HepG2 (cell line): ENCODE data around the gene PCGF3. TPM values are rescaled to one million over a fixed set of nuclear protein-coding genes. Genes with fewer than 3 reads are reported as not detected.

Experiments used
- DPF2 ChIP-seq: sonication (generic); formaldehyde crosslinking; IDR thresholded peaks from 2 replicates; pipeline ENCODE4 v1.4.0; 2020; ENCODE audit warnings: mild to moderate bottlenecking, low read depth, missing genetic modification reagents, borderline replicate concordance
- FOXJ3 ChIP-seq: sonication (generic); formaldehyde crosslinking; IDR thresholded peaks from 2 replicates; pipeline ENCODE4 v1.4.0; 2020; ENCODE audit warnings: missing genetic modification reagents, mild to moderate bottlenecking, borderline replicate concordance
- FOXP1 ChIP-seq, 2 experiments: fragments of 450-650 bp in 1 of 2; IDR thresholded peaks; 2 replicates each; pipeline ENCODE4 v1.6.1; 2017 to 2018; ENCODE audit warnings: antibody characterized with exemption in 1 of 2
- GFI1 ChIP-seq: sonication (generic); formaldehyde crosslinking; IDR thresholded peaks from 2 replicates; pipeline ENCODE4 v1.5.0; 2020; ENCODE audit warnings: missing genetic modification reagents, mild to moderate bottlenecking, borderline replicate concordance
- HMGA1 ChIP-seq: sonication (generic); formaldehyde crosslinking; conservative IDR thresholded peaks from 2 replicates; pipeline ENCODE4 v1.4.0; 2020; ENCODE audit warnings: missing genetic modification reagents
- HNRNPH1 ChIP-seq: fragments of 200-400 bp; formaldehyde crosslinking; optimal IDR thresholded peaks from 2 replicates; pipeline ENCODE3; 2017; ENCODE audit warnings: mild to moderate bottlenecking, low read depth, low read length
- KDM5A ChIP-seq: fragments of 200-600 bp; sonication (generic); IDR thresholded peaks from 2 replicates; pipeline ENCODE4 v1.7.0; 2018; ENCODE audit warnings: antibody characterized with exemption, mild to moderate bottlenecking, low read length, borderline replicate concordance
- MBD4 ChIP-seq: IDR thresholded peaks from 2 replicates; pipeline ENCODE4 v1.6.1; 2012; ENCODE audit warnings: low read length, inconsistent platforms, borderline replicate concordance
- MIER3 ChIP-seq: IDR thresholded peaks from 2 replicates; pipeline ENCODE4 v1.6.1; 2016; ENCODE audit warnings: missing compliant biosample characterization, borderline replicate concordance
- NCOR1 ChIP-seq: fragments of 200-600 bp; sonication (generic); IDR thresholded peaks from 2 replicates; pipeline ENCODE4 v1.7.0; 2017; ENCODE audit warnings: antibody characterized with exemption, low read length, borderline replicate concordance
- NFE2L2 ChIP-seq: fragments of 150-350 bp; IDR thresholded peaks from 2 replicates; pipeline ENCODE4 v1.6.1; 2014; ENCODE audit warnings: low read length
- NFIB ChIP-seq: sonication (generic); formaldehyde crosslinking; IDR thresholded peaks from 2 replicates; pipeline ENCODE4 v1.9.0; 2021; ENCODE audit warnings: missing genetic modification reagents, mild to moderate bottlenecking, borderline replicate concordance
- PBX2 ChIP-seq: IDR thresholded peaks from 2 replicates; pipeline ENCODE4 v1.6.1; 2016; ENCODE audit warnings: control low read depth
- PHF20 ChIP-seq: sonication (generic); formaldehyde crosslinking; IDR thresholded peaks from 2 replicates; pipeline ENCODE4 v1.5.0; 2020; ENCODE audit warnings: mild to moderate bottlenecking, missing genetic modification reagents
- SMAD3 ChIP-seq: sonication (generic); formaldehyde crosslinking; IDR thresholded peaks from 2 replicates; pipeline ENCODE4 v1.4.0; 2020; ENCODE audit warnings: missing genetic modification reagents
- SMARCE1 ChIP-seq: fragments of 450-650 bp; IDR thresholded peaks from 2 replicates; pipeline ENCODE4 v1.6.1; 2017; ENCODE audit warnings: borderline replicate concordance
- TOE1 ChIP-seq: sonication (generic); formaldehyde crosslinking; IDR thresholded peaks from 2 replicates; pipeline ENCODE4 v1.4.0; 2020; ENCODE audit warnings: mild to moderate bottlenecking, missing genetic modification reagents
- TSC22D2 ChIP-seq: sonication (generic); formaldehyde crosslinking; IDR thresholded peaks from 2 replicates; pipeline ENCODE4 v1.5.1; 2020; ENCODE audit warnings: missing genetic modification reagents, mild to moderate bottlenecking, borderline replicate concordance
- ZNF207 ChIP-seq: fragments of 450-650 bp; IDR thresholded peaks from 2 replicates; pipeline ENCODE4 v1.6.1; 2016; ENCODE audit warnings: antibody characterized with exemption, borderline replicate concordance
- ZNF350 ChIP-seq: sonication (generic); formaldehyde crosslinking; IDR thresholded peaks from 2 replicates; pipeline ENCODE4 v1.4.0; 2020; ENCODE audit warnings: mild to moderate bottlenecking, low read depth, missing genetic modification reagents, borderline replicate concordance
- ZNF441 ChIP-seq: sonication (generic); formaldehyde crosslinking; IDR thresholded peaks from 2 replicates; pipeline ENCODE4 v1.7.0; 2021; ENCODE audit warnings: missing genetic modification reagents, borderline replicate concordance
- ZNF496 ChIP-seq: sonication (generic); formaldehyde crosslinking; IDR thresholded peaks from 2 replicates; pipeline ENCODE4 v1.8.1; 2023; ENCODE audit warnings: mild to moderate bottlenecking, moderate library complexity, missing genetic modification reagents; ENCODE audit not compliant: insufficient replicate concordance
- ZNF501 ChIP-seq: sonication (generic); formaldehyde crosslinking; IDR thresholded peaks from 2 replicates; pipeline ENCODE4 v1.5.1; 2020; ENCODE audit warnings: mild to moderate bottlenecking, moderate library complexity, missing genetic modification reagents
- ZNF557 ChIP-seq: sonication (generic); formaldehyde crosslinking; IDR thresholded peaks from 2 replicates; pipeline ENCODE4 v1.4.0; 2020; ENCODE audit warnings: missing genetic modification reagents
- ZNF704 ChIP-seq: sonication (generic); formaldehyde crosslinking; IDR thresholded peaks from 2 replicates; pipeline ENCODE4 v1.8.1; 2023; ENCODE audit warnings: mild to moderate bottlenecking, inconsistent platforms, moderate library complexity, missing genetic modification reagents, borderline replicate concordance
- ZNF792 ChIP-seq: IDR thresholded peaks from 2 replicates; pipeline ENCODE4 v1.6.1; 2016
- polyA plus RNA-seq, 8 experiments: library from polyadenylated mRNA; depleted of rRNA in 3 of 8; stranded (reverse) in 7 of 8; unstranded in 1 of 8; fragments of >200 nt; fragmentation: Illumina TruSeq in 4 of 8; extraction: Trizol in 4 of 8; gene quantifications; 2 replicates each; pipeline versions ENCODE4 v1.2.1 to v1.2.3, GENCODE V29; 2011 to 2016; ENCODE audit warnings: low read depth in 4 of 8, missing spikeins in 1 of 8, mixed read lengths in 1 of 8; ENCODE audit not compliant: insufficient read depth in 1 of 8
- total RNA-seq, 5 experiments: library from RNA; depleted of rRNA; stranded (reverse); fragments of >200 nt; fragmentation: Illumina TruSeq; extraction: Trizol; gene quantifications; 2 replicates each; pipeline ENCODE4 v1.2.3, GENCODE V29; 2016; ENCODE audit warnings: low read depth in 1 of 5
- TF ChIP-seq, protein P1 (sequence below): sonication (generic); formaldehyde crosslinking; IDR thresholded peaks from 2 replicates; pipeline ENCODE4 v1.4.0; 2020; ENCODE audit warnings: low read depth, mild to moderate bottlenecking, missing genetic modification reagents
- TF ChIP-seq, protein P2 (sequence below): sonication (generic); formaldehyde crosslinking; IDR thresholded peaks from 2 replicates; pipeline ENCODE4 v1.4.0; 2020; ENCODE audit warnings: missing genetic modification reagents, borderline replicate concordance

The PCGF3 gene
- total and polyA plus RNA-seq, 2 of the 13 experiments (the other 11 are each of a cell fraction or from before 2014, with no cell fraction given): 28.6 to 66.2 TPM

DNA sequence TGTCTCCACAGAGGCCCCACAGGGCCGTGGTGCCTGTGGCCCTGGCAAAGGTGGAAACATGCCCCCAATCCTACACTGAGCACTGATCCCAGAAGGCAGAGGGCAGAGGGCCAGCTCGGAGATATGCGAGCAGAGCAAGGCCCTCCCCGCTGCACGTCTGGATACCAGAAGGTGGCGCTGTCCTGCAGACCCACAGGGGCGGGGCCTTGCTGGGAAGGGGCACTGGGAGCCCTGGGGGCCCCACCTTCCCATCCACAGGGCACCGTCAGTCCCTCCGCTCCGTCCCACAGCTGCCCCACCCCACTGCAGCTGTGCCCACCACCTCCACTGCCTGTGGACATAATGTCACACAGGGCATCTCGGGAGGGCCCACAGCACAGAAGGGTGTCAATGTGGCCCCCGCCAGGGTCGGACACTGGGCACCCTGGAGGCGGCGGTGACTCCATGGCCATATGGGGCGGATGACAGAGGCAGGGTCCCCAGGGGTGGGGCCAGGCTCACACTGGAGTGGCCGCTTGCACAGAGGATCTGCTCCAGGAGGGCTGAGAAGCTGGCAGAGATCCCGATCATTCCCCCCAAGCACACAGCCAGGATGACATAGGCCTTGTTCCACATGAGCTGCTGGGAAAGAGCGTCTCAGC is 21.5 kb upstream of the PCGF3 start (continued):
- no peak for TF ChIP-seq MBD4
- TF ChIP-seq HMGA1 (CRISPR knock-in tag): no peak
- 0 out of 2 replicates have a peak, but pooled peaks have one; percentile 2 for TF ChIP-seq DPF2 (CRISPR knock-in tag)
- 0 out of 2 replicates have a peak, but pooled peaks have one; percentile 12 for TF ChIP-seq PBX2 (CRISPR knock-in tag)
- TF ChIP-seq, protein P1, sequence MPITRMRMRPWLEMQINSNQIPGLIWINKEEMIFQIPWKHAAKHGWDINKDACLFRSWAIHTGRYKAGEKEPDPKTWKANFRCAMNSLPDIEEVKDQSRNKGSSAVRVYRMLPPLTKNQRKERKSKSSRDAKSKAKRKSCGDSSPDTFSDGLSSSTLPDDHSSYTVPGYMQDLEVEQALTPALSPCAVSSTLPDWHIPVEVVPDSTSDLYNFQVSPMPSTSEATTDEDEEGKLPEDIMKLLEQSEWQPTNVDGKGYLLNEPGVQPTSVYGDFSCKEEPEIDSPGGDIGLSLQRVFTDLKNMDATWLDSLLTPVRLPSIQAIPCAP (CRISPR knock-in tag): no peak
- peak; percentile 34; the same call in 1 of the 2 replicates for TF ChIP-seq ZNF350
- no peak for TF ChIP-seq ZNF704 (CRISPR knock-in tag)
- TF ChIP-seq FOXP1 (IDR thresholded peaks at IDR 0.05): no peak
- TF ChIP-seq FOXP1 (CRISPR knock-in tag; IDR thresholded peaks at IDR 0.05): no peak
- no peak for TF ChIP-seq ZNF792 (CRISPR knock-in tag)
- TF ChIP-seq HNRNPH1: no peak
- no peak for TF ChIP-seq ZNF207
- TF ChIP-seq GFI1: no peak
- no peak for TF ChIP-seq NFE2L2
- TF ChIP-seq ZNF441 (CRISPR knock-in tag): no peak
- no peak for TF ChIP-seq ZNF496 (CRISPR knock-in tag)
- no peak for TF ChIP-seq PHF20 (CRISPR knock-in tag)
- no peak for TF ChIP-seq SMARCE1
- no peak for TF ChIP-seq KDM5A
- TF ChIP-seq TSC22D2 (CRISPR knock-in tag): 0 out of 2 replicates have a peak, but pooled peaks have one; percentile 32
- peak; percentile 72; the same call in 1 of the 2 replicates for TF ChIP-seq ZNF501
- TF ChIP-seq MIER3 (CRISPR knock-in tag): no peak; the same call in 1 of the 2 replicates
- peak; percentile 24; the same call in 1 of the 2 replicates for TF ChIP-seq SMAD3 (CRISPR knock-in tag)
- TF ChIP-seq NCOR1: no peak
- no peak for TF ChIP-seq NFIB (CRISPR knock-in tag)
- no peak for TF ChIP-seq TOE1
- TF ChIP-seq, protein P2, sequence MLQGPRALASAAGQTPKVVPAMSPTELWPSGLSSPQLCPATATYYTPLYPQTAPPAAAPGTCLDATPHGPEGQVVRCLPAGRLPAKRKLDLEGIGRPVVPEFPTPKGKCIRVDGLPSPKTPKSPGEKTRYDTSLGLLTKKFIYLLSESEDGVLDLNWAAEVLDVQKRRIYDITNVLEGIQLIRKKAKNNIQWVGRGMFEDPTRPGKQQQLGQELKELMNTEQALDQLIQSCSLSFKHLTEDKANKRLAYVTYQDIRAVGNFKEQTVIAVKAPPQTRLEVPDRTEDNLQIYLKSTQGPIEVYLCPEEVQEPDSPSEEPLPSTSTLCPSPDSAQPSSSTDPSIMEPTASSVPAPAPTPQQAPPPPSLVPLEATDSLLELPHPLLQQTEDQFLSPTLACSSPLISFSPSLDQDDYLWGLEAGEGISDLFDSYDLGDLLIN (CRISPR knock-in tag): no peak
- TF ChIP-seq ZNF557 (CRISPR knock-in tag): no peak
- no peak for TF ChIP-seq FOXJ3 (CRISPR knock-in tag)
